GM18909 (cell line): ENCODE data around the gene CMPK2.
"Not testable (repeated sequence)": the region's sequence is repeated elsewhere in the genome, so short reads cannot be mapped to it uniquely, and the experiment has no call there.

Experiments used
- ATAC-seq: cut with Tn5 transposase; IDR thresholded peaks from one replicate; pipeline ENCODE4 v1.9.1; 2021; ENCODE audit warnings: mild to moderate bottlenecking; ENCODE audit not compliant: unreplicated experiment, poor library complexity

The CMPK2 gene, protein sequence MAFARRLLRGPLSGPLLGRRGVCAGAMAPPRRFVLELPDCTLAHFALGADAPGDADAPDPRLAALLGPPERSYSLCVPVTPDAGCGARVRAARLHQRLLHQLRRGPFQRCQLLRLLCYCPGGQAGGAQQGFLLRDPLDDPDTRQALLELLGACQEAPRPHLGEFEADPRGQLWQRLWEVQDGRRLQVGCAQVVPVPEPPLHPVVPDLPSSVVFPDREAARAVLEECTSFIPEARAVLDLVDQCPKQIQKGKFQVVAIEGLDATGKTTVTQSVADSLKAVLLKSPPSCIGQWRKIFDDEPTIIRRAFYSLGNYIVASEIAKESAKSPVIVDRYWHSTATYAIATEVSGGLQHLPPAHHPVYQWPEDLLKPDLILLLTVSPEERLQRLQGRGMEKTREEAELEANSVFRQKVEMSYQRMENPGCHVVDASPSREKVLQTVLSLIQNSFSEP

GRCh38 chr2:6865346-6866274 lies at the start of gene CMPK2:
TSS of gene CMPK2 (minus strand) at chr2:6865907. CDS start at chr2:6865696, 211 bp downstream.
- ATAC-seq = peak; percentile 78

DNA sequence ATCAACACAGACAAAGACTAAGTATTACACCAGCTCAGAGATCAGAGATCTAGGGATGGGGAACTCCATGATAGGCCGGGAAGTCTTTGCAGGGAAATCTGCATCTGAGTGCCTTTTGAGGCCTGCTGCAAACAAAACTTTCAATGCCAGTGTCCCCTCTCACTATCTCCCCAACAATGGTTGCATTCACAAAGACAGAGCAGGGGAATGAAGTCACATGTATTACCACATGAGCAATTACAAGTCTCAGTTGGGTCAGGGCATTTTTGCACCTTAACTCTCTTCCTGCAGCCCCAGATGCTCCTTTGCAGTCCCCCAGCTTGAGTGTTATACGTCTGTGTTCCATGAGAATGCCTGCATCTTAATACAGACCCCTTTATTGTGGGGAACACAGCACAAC lies 49.7 kb upstream of the CMPK2 start:
- no peak for ATAC-seq

DNA sequence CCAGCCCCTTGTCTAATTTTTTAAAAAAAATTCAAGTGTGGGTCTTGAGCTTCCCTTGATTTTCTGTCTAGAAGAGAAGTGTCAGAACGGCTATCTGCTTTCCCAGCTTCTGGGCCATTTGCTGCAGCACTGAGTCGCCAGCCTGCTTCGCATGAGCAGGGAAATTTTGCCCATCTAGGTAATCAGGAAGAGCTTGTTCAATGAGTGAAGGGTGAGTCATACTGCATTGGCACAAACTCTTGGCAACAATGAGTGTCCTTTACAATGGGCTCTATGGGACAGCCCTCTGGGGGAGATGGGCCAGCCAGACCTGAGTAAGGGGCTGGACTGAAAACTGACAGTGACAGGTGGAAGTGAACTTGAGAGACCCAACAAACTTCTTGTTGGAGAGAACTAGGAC lies 49.1 kb upstream of the CMPK2 start:
- ATAC-seq = no peak

- no peak for ATAC-seq
Measured at GRCh38 chr2:6913415-6914157, 47.9 kb upstream of the CMPK2 start.

GRCh38 chr2:6911721-6912120 lies 46.0 kb upstream of the CMPK2 start:
- no peak for ATAC-seq

DNA sequence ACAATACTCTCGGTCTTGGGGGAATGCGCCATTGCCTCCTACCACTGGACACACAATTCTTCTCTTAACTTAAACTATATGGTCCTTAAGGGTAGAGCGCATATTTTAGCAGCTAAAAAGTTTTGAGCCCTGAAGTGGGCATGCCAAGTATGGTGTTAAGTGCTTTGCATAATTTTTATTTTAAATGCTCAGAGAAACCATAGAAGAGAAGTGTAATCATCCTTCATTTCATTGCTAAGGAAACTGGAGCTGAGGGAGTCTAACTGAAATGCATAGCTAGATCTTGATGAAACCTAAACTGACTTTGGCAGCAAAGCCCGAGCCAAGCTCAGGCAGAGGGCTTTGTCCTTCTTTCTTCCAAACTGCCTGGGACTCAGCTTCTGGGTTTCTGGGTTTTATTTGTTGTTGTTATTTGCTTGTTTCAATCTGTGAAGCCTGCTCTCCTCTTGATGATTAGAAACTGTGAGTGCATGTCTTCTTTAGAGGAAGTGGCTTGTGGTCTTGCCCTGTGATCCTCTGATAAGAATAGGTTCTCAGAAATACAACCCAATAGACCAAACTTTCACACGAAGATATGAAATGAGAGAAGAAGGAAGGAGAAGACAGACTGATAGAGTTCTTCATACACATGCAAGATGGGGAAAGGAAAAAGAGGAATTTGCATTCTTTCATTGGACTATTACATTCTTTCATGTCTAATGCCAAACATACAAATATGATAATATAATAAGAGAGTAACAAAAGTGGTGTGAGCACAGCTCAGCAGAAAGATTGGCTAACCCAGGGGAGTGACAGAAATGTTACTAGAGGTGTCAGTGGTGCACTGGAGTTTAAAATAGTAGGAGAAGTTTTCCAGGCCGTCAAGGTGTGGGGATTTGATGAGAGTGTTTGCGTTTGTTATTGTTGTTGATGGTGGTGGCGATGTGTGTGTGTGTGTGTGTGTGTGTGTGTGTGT lies 44.0 kb upstream of the CMPK2 start:
- peak; percentile 98 for ATAC-seq

GRCh38 chr2:6908291-6908690 lies 42.6 kb upstream of the CMPK2 start:
- no peak for ATAC-seq

GRCh38 chr2:6906165-6906741 lies 40.5 kb upstream of the CMPK2 start:
- ATAC-seq = no peak

- ATAC-seq = no peak
Measured at GRCh38 chr2:6905668-6906067, 40.0 kb upstream of the CMPK2 start.

- ATAC-seq = not testable (repeated sequence)
Measured at GRCh38 chr2:6902581-6902980, 36.9 kb upstream of the CMPK2 start.

DNA sequence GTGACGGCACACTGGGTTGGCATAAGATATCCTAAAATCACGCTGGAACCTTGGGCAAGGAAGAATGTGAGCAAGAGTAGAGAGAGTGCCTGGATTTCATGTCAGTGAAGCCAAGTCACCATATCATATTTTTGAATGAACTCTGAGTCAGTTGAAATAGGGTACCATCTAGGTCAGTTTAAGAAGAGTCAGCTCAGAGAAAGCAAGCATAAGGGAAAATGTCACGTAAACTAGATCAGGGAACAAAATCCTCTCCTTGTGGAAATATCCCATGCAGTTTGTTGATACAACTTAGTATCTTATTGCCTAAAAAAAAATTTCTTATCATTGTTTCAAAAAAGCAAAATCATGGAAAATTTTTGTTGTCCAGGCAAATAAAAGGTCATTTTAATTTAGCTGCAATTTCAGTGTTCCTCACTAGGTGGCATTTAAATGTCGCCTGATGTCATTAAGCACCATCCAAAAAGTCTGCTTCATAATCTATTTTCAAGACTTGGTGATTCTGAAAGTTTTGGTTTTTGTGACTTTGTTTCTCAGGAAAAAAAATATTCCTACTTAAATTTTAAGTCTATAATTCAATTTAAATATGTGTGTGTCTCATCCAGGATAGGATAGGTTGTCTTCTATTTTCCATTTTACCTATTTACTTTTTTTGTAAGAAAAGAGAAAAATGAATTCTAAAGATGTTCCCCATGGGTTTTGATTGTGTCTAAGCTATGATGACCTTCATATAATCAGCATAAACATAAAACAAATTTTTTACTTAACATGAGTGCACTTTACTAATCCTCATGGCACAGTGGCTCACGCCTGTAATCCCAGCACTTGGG lies 31.4 kb upstream of the CMPK2 start:
- ATAC-seq = no peak

GRCh38 chr2:6893876-6894482 lies 28.3 kb upstream of the CMPK2 start:
- ATAC-seq = no peak

DNA sequence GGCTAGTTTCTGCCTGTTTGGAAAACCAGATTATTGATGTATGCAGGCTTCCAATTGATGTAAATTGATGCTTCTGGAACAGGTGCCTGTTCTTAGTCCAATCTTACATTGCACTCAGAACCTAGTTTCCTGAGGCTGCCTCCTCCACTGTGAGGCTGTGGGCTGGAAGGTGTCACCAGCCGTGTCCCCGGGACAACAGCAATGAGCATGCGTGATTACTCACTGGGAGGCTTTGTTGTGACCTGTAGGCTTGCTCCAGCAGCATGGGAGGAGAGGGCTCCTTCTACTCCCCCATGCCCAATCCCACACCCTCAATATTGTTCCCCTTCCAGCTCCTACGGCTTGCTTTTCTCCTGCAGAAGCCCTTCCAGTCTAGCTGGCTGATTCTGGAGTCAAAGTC lies 23.0 kb upstream of the CMPK2 start:
- no peak for ATAC-seq

DNA sequence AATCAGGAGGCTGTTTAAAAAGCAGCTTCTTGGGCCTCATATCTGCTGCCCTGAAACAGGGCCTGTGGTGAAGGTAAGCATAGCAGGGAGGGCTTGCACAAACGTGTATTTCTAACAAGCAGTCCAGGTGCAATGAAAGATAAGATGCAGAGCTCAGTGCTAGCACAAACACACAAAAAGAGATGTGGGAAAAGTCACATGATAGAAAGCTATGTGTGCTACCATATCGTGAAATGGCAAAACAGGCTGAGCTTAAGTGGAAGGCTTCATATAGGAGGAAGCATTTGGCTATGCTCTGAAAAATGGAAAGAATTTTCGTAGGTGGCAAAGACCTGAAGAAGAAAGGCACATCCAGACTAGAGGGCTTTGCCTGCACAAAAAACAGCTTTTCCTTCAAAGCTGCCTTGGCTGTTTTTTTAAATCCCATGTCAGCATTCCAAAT lies 22.1 kb upstream of the CMPK2 start:
- no peak for ATAC-seq

GRCh38 chr2:6885968-6886367 lies 20.3 kb upstream of the CMPK2 start:
- no peak for ATAC-seq

DNA sequence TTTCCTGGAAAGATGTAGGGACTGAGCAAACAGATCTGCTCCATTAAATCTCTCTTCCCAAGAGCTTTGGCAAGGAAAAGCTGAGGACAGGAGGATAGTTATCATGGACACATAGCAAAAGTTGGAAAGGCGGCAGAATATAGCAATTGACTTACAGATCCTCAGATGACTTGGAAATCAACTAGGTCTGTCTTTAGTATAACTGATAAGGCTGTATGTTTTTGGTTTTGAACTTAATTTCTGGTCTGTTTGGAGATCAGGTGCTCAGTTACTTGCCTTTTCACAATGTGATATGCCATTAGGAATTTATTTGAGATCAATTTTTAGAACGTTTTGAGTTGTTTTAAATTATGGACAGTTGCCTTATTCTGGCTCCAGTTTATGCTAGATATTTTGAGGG lies 19.8 kb upstream of the CMPK2 start:
- no peak for ATAC-seq

GRCh38 chr2:6883448-6884122 lies 17.9 kb upstream of the CMPK2 start:
- ATAC-seq = no peak
